OCI-LY1 (cell line): ENCODE data around the gene KCNH2.

ENCODE experiments used
- H2AFZ ChIP-seq: fragments of 200-600 bp; sonication (generic), shearing (Covaris generic); 2 replicates; pipeline ENCODE4 v1.6.0; 2014; ENCODE audit warnings: antibody characterized with exemption, mild to moderate bottlenecking, low read length
- H3F3A ChIP-seq: fragments of 200-600 bp; sonication (generic), shearing (Covaris generic); 2 replicates; pipeline ENCODE4 v1.6.0; 2014; ENCODE audit warnings: mild to moderate bottlenecking, antibody characterized with exemption, low read length, moderate library complexity; ENCODE audit not compliant: insufficient read depth
- H3K27ac ChIP-seq: fragments of 200-600 bp; sonication (generic); 2 replicates; pipeline ENCODE4 v1.5.1; 2014; ENCODE audit warnings: low read length, mixed run types, mild to moderate bottlenecking, low read depth; ENCODE audit not compliant: poor library complexity, severe bottlenecking
- H3K27me3 ChIP-seq: fragments of 200-600 bp; sonication (generic); 2 replicates; pipeline ENCODE4 v1.6.0; 2014; ENCODE audit warnings: antibody characterized with exemption, mild to moderate bottlenecking, low read length, moderate library complexity; ENCODE audit not compliant: insufficient read depth
- H3K36me3 ChIP-seq: fragments of 200-600 bp; sonication (generic); 2 replicates; pipeline ENCODE4 v1.6.1; 2014; ENCODE audit warnings: mild to moderate bottlenecking, antibody characterized with exemption, low read length, moderate library complexity, mixed read lengths; ENCODE audit not compliant: insufficient read depth
- H3K4me1 ChIP-seq: fragments of 200-600 bp; sonication (generic); 2 replicates; pipeline ENCODE4 v1.5.1; 2014; ENCODE audit warnings: mild to moderate bottlenecking, low read length, moderate library complexity; ENCODE audit not compliant: insufficient read depth, severe bottlenecking
- H3K4me2 ChIP-seq: fragments of 200-600 bp; sonication (generic), shearing (Covaris generic); 2 replicates; pipeline ENCODE4 v1.6.1; 2014; ENCODE audit warnings: low read length
- H3K4me3 ChIP-seq: fragments of 200-600 bp; sonication (generic); 2 replicates; pipeline ENCODE4 v1.5.1; 2014; ENCODE audit warnings: low read length, low read depth, mild to moderate bottlenecking, mixed read lengths; ENCODE audit not compliant: poor library complexity, severe bottlenecking
- H3K79me2 ChIP-seq: fragments of 200-600 bp; shearing (Covaris generic); 2 replicates; pipeline ENCODE4 v1.6.1; 2016; ENCODE audit warnings: mixed run types, low read length, mixed read lengths; ENCODE audit not compliant: insufficient read depth
- H3K9ac ChIP-seq: fragments of 200-600 bp; sonication (generic), shearing (Covaris generic); 2 replicates; pipeline ENCODE4 v1.6.1; 2014; ENCODE audit warnings: mild to moderate bottlenecking, low read length, mixed read lengths
- H3K9me2 ChIP-seq: fragments of 200-600 bp; sonication (generic), shearing (Covaris generic); 2 replicates; pipeline ENCODE4 v1.6.1; 2014; ENCODE audit warnings: low read depth, mild to moderate bottlenecking, low read length, mixed read lengths
- H3K9me3 ChIP-seq: fragments of 200-600 bp; shearing (Covaris generic); 2 replicates; pipeline ENCODE4 v1.6.1; 2014; ENCODE audit warnings: low read length, mixed read lengths
- H4K20me1 ChIP-seq: fragments of 200-600 bp; sonication (generic), shearing (Covaris generic); 2 replicates; pipeline ENCODE4 v1.6.0; 2016; ENCODE audit warnings: mild to moderate bottlenecking, low read length; ENCODE audit not compliant: insufficient read depth
- CTCF ChIP-seq: fragments of 200-600 bp; sonication (generic), shearing (Covaris generic); IDR thresholded peaks from 2 replicates; pipeline ENCODE4 v1.5.1; 2017; ENCODE audit warnings: mild to moderate bottlenecking, antibody characterized with exemption, low read length, moderate library complexity, mixed read lengths
- EZH2 ChIP-seq: fragments of 200-600 bp; sonication (generic), shearing (Covaris generic); IDR thresholded peaks from 2 replicates; pipeline ENCODE4 v1.8.0; 2017; ENCODE audit warnings: borderline replicate concordance, mixed run types, mild to moderate bottlenecking, antibody characterized with exemption, low read length, moderate library complexity, mixed read lengths

The KCNH2 gene

GRCh38 chr7:150966002-150966401, 12.1 kb downstream of the KCNH2 start:
- Histone ChIP-seq H3K9ac (no peak overlapping the region), H3K27me3 (no peaks in the 10 kb centered on the region), H2AFZ (no peak overlapping the region), H3K4me2 (no peak overlapping the region), H3K27ac (no peak overlapping the region), H3K9me2 (no peaks in the 10 kb centered on the region), H3F3A (no peaks in the 10 kb centered on the region), H3K4me1 (no peaks in the 10 kb centered on the region), H3K4me3 (no peak overlapping the region), H3K36me3 (no peaks in the 10 kb centered on the region), H3K9me3 (no peaks in the 10 kb centered on the region), H4K20me1 (no peaks in the 10 kb centered on the region), H3K79me2 (no peaks in the 10 kb centered on the region)
- TF ChIP-seq EZH2 (no peak), CTCF (no peak)

- Histone ChIP-seq H3K27ac (no peak overlapping the region), H3K36me3 (no peaks in the 10 kb centered on the region), H3K4me2 (no peak overlapping the region), H3F3A (no peaks in the 10 kb centered on the region), H3K9ac (no peak overlapping the region), H4K20me1 (no peaks in the 10 kb centered on the region), H3K9me3 (no peaks in the 10 kb centered on the region), H3K27me3 (no peaks in the 10 kb centered on the region), H2AFZ (no peak overlapping the region), H3K4me3 (no peak overlapping the region), H3K4me1 (no peaks in the 10 kb centered on the region), H3K9me2 (no peaks in the 10 kb centered on the region), H3K79me2 (no peaks in the 10 kb centered on the region)
- TF ChIP-seq EZH2 = no peak
- TF ChIP-seq CTCF = no peak
Observed at GRCh38 chr7:150965273-150965830, 12.8 kb downstream of the KCNH2 start.

- no peaks in the 10 kb centered on the region for H3K9me2 ChIP-seq
- H3K36me3 ChIP-seq = no peaks in the 10 kb centered on the region
- no peaks in the 10 kb centered on the region for H3K4me1 ChIP-seq
- no peaks in the 10 kb centered on the region for H4K20me1 ChIP-seq
- no peak overlapping the region for H3K4me3 ChIP-seq
- H3K27me3 ChIP-seq = no peaks in the 10 kb centered on the region
- TF ChIP-seq CTCF (no peak), EZH2 (no peak)
- no peak overlapping the region for H3K4me2 ChIP-seq
- no peaks in the 10 kb centered on the region for H3K79me2 ChIP-seq
- H3K9ac ChIP-seq = no peak overlapping the region
- no peaks in the 10 kb centered on the region for H3K9me3 ChIP-seq
- no peak overlapping the region for H3K27ac ChIP-seq
- H2AFZ ChIP-seq = no peak overlapping the region
- no peaks in the 10 kb centered on the region for H3F3A ChIP-seq
Observed at GRCh38 chr7:150964593-150965111, 13.5 kb downstream of the KCNH2 start.
